LNCAP (cell line): ENCODE results near the gene STK17A.

Experiments
- CTCF ChIP-seq: fragments of 450-650 bp; IDR thresholded peaks from 2 replicates; pipeline ENCODE4 v1.5.1; 2017; ENCODE audit warnings: mild to moderate bottlenecking

The STK17A gene

GRCh38 chr7:43645699-43646226 lies 62.9 kb downstream of the STK17A start:
- TF ChIP-seq CTCF, result no peak

DNA sequence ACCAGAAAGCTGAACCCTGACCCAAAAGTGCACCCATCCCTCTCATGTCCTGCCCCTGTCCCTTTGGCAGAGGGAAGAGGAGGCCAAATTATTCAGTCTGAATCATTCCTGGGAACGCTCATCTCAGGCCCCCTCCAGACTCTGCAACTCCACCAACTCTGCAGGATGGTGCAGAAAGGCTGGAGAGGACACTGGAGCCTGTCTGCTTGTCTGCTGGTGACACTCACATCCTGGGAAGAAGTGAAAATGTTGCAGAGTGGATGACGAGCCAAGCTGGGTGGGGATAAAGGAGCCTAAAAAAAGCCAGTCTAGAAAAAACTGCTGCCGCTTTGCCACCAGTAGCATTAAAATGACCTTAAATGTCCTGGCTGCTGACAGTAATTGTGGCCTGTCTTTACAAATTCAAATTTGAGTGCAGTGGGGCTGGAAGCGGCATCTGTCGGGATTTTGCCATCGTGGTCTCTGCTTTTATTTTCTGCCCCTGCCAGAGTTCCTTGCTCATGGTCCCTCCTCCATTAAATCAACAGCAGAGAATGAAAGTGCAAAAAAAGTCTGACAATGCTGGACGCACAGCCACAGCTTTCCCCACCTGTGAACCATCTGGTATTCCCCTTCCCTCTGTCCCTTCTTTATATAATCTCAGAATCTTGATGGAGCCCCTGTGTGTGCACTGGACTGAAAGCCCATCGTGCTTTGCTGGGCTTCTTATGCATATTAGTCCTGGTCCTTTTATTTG lies 63.9 kb downstream of the STK17A start:
- no peak for TF ChIP-seq CTCF

DNA sequence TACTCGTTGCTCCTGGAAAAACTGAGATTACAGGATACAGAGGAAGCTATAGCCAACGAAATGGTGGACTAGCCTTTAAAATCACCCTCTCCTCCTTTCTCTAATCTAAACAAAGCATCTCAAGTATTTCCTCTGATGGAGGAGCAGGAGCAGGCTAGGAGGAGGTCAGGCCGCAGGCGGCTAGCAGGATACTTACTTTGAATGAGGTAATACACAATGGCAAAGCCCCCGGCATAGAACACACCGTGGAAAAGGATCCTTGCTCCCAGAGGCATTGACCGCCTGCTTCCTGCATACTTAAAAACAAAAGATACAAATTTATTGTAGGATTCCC lies 64.4 kb downstream of the STK17A start:
- TF ChIP-seq CTCF, result no peak

DNA sequence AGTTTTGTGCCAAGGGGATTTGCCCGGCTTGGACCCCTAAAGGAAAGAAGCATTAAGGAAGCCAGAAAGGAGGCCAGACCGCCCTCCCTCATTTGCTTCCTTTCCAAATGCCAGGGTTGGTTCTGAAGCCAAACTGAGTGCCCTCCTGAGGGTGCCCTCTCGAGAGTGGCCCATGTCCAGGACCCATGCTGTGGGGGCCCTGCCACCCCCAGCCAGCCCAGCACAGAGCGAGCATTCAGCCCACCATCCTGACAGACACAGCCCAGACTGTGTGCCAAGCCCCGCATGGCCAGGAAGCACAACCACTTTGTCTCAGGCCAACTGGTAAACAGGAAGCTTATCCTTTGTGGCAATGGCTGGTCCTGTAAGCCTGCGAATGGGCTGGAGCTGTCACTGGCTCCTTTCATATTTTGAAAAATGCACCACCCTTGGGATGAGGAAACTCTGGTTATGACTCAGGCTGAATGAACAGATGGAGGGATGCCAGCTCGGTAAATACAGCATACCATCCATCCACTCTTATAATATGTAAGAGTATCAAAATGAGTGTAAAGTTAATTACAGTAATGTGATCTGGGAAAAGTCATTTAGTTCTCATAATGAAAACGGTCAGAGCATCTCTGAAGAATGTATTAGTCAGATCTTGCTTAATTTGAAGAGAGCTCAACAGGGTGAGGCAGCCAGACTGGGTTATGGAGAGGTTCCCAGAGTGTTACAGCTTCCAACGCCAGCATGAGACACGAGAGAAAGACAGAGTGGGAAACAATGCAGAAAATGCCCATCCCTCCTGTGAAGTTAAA lies 65.0 kb downstream of the STK17A start:
- TF ChIP-seq CTCF, result no peak

DNA sequence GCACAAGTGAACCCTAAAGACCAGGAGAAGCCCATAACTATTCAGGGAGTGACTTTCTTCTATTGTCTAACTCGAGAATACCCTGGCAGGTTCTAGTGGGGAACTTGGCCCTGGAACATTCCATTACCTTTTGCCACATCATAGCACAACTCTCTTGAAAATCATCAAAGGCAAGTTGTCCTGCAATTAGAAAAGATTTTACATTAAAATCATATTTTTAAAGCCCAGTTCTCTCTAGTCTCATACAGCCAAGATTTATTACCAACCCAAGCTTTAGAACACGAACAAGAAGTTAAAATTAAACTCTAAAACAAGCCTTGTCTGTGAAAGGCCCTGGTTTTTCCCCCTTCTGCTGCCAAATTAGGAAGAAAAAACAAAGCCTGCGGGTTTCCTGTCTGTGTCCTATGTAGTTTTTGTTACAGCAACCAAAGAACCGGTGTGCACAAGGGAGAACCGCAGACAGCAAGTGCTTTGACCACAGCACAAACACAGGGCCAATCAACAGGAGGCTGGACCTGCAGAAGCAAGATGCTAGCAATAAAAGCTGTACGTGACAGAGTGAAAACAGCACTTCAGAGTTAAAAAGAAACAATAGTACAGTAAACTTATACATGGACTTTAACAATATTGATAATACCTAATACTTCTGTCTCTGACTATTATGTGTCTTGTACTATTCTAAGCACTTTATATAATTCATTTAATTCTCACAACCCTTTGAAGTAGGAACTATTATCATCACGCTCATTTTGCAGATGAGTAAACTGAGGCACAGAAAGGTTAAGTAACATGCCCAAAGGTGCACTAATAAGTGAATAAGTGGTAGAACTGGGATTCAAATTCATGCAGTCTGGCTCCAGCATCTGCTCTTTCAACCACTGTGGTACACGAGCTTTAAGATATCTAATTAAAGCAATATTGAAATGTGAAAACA lies 65.8 kb downstream of the STK17A start:
- TF ChIP-seq CTCF, result no peak

GRCh38 chr7:43649755-43650274 lies 66.9 kb downstream of the STK17A start:
- TF ChIP-seq CTCF, result no peak

- no peak for TF ChIP-seq CTCF
Observed at GRCh38 chr7:43650457-43651052, 67.6 kb downstream of the STK17A start.
